Skin of body (tissue), 2 donors: Measurements from ENCODE around the gene TMPRSS6. TPM values are rescaled to one million over a fixed set of nuclear protein-coding genes. Genes with fewer than 3 reads are reported as not detected.

ENCODE experiments used
- DNase-seq: peaks from one replicate; lab custom pipeline; 2025; lab: John Stamatoyannopoulos, UW
- total RNA-seq: library from RNA; depleted of rRNA; stranded (reverse); fragments of >200 nt; gene quantifications from one replicate; pipeline ENCODE4 v1.2.3, GENCODE V29; 2014

TMPRSS6 gene
- total RNA-seq, 1 donor from 2014 or later = 0.59 TPM

DNA sequence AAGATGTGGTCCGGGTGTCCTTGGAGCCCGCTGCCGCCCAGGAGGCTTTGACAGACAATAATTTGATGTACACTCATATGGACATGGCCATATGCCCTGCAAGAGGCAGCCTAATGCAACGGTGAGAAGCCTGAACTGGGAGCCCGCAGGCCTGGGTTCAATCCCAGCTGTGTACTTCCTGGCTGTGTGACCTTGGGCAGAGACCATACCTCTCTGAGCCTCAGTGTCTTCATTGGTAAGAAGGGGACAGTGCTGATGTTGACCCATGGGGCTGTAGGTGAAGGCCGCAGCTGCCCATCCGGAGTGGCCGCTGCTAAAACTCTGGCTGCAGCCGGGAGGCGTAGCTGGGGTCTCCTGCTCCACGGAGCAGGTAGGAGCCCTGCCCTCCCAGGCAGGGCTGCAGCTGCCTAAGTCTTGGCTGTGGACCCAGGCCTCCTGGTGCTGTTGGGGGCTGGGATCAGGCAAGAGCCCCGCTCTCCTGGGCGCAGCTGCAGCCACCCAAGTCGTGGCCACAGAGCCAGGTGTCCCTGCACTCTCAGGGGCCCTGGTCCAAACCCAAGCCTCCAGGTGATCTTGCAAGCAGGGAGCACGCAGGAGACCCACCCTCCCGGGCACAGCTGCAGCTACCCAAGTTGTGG is 31.3 kb upstream of the TMPRSS6 start:
- DNase-seq = no peak

DNA sequence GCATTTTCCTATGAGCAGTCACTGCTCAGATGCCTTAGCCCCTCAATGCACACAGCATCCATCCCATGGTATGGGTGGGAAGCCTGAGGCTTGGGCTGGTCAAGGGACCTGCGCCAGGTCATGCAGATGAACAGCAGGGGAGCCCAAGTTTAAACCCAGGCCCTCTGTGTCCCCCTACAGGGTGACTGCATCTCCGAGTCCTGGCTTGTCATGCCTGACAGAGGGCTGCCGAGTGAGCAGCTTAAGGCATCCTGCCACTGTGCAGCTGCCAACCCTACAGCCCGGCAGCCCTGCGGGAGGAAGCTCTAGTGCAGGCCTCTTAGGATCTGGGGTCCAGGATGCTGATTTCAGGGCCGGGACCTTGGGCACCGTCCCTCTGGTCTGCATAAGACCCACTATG is 30.2 kb upstream of the TMPRSS6 start:
- DNase-seq = no peak

DNA sequence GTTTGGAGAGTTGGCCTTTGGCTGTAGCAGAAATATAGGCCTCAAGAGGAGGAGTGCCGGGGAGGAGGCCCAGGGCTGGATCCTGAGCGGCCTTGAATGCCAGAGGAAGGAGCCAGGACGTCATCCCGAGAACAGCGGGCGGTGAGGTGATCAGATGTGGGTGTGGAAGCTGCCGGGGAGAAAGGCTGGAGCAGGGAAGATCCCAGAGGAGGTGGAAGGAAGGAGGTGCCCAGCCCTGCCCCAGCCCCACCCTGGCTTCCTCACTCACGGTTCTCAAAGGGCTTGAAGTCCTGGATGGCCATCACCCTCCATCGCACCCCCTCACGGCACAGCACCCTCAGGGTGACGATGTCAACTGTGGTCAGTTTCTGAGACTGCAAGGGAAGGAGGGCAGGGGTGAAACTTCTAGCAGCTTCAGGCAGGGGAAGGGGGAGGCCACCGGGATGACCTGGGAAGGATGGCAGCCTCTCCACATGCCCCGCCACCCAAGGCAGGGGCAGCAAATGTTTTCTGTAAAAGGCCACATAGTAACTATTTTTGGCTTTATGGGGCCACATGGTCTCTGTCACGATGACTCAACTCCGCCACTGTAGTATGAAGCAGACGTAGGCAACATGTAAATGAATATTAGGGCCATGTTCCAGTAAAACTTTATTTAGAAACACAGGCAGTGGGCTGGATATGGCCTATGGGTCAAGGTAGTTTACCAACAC is 29.5 kb upstream of the TMPRSS6 start:
- no peak for DNase-seq

GRCh38 chr22:37137903-37138665 is 28.6 kb upstream of the TMPRSS6 start:
- DNase-seq = no peak

DNA sequence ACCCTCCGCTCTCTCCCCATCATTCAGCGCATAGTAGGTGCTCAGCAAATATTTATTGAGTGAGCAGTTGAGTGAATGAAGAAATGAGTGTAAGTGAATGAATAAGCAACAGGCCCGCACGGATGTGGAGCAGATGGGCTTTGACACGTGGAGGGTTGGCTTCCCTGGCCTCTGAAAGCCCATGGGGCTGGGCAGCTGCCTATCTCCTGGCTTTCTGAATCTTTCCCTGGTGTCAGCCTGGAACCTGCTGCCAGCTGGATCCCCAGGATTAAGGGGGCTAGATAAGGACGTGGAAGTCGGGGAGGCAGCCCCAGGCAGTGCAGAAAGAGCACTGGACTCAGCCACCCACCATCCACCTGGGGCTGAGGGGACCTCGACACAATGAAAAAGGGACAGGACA is 27.6 kb upstream of the TMPRSS6 start:
- no peak for DNase-seq

GRCh38 chr22:37135023-37135422 is 25.5 kb upstream of the TMPRSS6 start:
- DNase-seq = no peak

DNA sequence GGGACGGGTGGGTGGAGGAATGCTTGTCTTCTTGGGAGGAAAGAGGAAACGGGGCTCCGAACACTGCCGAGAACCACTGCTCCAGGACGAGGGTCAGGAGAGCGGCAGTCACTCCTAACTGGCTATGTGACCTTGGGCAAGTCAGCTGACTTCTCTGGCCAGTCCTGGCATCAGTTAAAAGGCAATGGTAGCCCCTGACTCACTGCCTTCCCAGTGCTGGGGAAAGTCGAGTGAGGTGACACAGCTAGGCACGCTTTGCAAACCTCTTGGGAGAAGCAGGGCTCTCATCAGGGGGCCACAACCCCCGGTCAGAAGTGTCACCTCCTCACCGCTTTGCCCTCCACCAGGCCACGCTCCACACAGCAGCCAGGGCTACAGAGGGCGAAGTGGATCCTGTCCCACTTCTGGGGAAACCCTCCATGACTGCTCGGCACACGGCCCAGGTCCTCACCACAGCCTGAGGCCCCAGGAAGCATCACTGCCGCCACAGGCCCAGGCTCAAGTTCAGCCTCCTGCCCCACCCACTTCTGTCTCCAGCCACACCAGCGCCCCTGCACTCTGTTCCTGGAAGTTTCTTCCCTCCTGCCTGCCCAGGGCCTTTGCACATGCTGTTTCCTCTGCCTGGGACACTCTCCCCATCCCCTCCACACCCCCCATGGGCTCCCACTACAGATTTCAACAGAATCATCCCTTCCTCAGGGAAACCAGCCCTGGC is 23.9 kb upstream of the TMPRSS6 start:
- no peak for DNase-seq

DNA sequence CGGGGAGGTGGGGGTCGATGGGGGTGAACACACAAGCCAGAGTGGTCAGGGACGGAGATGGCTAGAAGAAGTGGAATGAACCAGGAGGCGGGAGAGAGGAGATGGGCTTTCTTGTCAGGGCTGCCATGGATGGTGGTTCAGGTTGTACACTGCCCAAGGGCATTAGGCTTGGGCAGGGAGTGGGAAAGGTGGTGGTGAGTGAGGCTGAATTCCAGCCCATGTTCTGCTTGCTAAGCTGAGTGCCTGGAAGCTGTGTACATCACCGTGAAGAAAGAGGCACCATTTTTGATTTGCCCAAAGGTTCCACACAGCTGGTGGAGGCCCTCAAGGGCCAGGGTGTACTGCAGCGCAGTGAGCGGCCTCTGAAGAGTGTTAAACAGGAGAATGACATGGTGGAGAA is 23.3 kb upstream of the TMPRSS6 start:
- DNase-seq = no peak

- no peak for DNase-seq
These were observed 20.4 kb upstream of the TMPRSS6 start for GRCh38 chr22:37129866-37130441.

DNA sequence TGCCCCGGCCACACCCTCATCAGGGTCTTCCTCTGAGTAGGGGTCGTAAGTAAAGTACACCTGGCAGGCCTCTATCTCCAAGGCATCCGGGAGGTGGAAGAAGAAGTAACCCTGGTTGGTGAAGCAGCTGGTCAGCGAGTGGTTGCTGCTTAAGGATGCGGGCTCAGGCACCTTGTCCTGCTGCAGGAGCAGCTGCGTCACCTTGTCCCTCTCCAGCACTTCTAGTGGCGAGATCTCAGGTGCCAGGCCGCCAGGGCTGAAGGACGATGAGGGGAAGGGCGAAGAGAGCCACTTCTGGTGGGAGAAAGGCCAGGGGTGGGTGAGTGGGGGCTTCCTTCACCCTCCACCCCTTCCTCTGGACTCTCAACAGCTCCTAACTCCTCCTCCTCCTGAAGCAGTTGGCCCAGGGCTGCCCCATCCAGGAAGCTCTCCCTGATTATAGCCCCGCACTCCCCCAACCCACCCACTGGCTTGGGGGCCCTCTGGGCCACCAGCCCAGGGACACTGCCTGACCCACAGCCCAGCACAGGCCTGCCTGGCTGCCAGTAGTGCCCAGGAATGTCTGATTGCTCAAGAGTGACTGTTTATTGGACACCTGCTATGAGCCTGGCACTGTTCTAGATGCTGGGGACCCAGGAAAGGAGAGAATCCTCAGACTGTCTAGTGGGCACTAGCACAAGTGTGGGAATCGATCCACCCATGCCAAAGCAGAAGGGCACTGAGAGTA is 19.2 kb upstream of the TMPRSS6 start:
- DNase-seq = no peak

- DNase-seq = no peak
These were observed 17.9 kb upstream of the TMPRSS6 start for GRCh38 chr22:37127350-37127878.

DNA sequence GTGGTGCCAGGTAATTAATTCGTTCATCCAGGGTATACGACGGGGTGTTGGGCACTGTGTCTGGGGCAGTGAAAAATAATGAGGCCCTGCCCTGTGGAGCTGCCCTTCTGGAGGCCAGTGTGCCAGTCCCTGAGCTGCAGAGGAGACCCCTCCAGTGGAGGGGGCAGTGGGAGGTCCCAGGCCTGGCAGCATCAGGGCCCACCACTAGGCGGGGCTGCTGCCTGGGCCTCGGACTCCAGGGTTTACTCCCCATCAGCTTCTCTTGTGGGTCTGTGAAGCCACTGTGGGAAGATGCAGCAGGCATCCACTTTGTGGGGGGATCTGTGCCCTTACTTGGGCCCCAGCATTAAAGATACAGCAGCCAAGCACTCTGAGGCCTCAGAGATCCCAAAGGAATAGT is 17.4 kb upstream of the TMPRSS6 start:
- DNase-seq = no peak

GRCh38 chr22:37126383-37126782 is 16.9 kb upstream of the TMPRSS6 start:
- no peak for DNase-seq

DNA sequence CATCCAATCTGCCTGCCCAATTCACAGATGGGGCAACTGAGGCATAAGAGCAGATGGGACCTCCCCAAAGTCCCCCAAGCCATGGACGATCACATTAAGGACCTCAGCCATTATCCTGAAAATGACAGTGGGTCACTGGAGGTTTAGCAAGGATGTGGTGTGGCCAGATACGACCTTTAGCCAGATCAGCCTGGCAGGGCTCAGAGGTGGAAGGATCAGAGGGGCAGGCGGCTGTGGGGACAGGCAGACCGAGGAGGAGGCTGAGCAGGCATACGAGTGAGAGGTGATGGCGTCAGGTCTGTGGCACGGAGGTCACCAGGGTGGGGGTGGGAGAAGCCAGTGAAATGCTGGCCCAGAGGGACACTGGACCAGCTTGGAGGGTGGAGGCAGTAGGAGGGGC is 14.1 kb upstream of the TMPRSS6 start:
- no peak for DNase-seq

GRCh38 chr22:37122598-37123180 is 13.2 kb upstream of the TMPRSS6 start:
- DNase-seq = no peak

GRCh38 chr22:37121887-37122591 is 12.5 kb upstream of the TMPRSS6 start:
- DNase-seq = no peak

DNA sequence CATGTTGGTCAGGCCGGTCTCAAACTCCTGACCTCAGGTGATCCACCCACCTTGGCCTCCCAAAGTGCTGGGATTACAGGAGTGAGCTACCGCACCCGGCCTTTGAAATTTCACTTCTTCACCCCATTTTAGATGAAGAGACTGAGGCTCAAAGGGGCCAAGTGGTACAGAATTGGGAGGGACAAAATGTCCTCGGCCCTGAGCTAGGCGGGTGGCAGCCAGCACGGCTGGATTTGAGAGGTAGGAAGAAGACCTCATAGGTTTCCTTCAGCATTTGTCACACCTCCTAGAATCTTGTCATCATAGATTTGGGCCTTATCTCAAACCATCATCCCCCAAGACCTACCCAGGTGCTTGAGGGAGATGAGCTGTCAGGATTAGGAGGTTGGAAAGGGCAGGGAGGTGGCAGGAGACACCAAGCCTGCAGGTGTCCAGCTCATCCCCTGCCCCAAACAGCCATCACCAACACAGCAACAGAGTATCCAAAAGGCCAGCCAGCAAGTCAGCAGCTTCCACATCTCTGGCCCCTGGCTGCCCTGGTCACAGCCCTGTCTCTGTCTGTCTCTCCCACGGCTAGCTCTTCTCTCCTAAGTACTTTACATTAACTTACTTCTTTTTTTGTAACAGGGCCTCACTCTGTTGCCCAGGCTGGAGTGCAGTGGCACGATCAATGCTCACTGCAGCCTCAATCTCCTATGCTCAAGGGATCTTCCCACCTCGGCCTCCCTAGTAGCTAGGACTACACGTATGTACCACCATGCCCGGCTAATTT is 11.2 kb upstream of the TMPRSS6 start:
- no peak for DNase-seq

- DNase-seq = no peak
These were observed 10.4 kb upstream of the TMPRSS6 start for GRCh38 chr22:37119872-37120271.

GRCh38 chr22:37118083-37118482 is 8.6 kb upstream of the TMPRSS6 start:
- DNase-seq = no peak
